Mucosa of descending colon (tissue), 3 donors: ENCODE results near the gene ANKRD44. TPM values are rescaled to one million over a fixed set of nuclear protein-coding genes. Genes with fewer than 3 reads are reported as not detected.
A peak's percentile ranks its signal among the peaks of the same experiment; 100 is the strongest.

Experiments
- ATAC-seq: fragments of 200-7000 bp; cut with Tn5 transposase; one replicate; pipeline ENCODE4 v1.9.1; 2020; ENCODE audit warnings: mild to moderate bottlenecking, moderate library complexity
- DNase-seq, 3 donors: peaks; one replicate each; pipeline ENCODE4 v3.0.0-alpha.2; 2020
- H3K36me3 ChIP-seq: fragments of 200-600 bp; one replicate; pipeline ENCODE4 v1.8.0; 2021; ENCODE audit warnings: low read depth, mild to moderate bottlenecking
- H3K4me1 ChIP-seq: fragments of 200-600 bp; one replicate; pipeline ENCODE4 v1.8.0; 2021; ENCODE audit warnings: low read depth, mild to moderate bottlenecking
- H3K4me3 ChIP-seq: fragments of 200-600 bp; one replicate; pipeline ENCODE4 v1.8.0; 2021; ENCODE audit warnings: mild to moderate bottlenecking
- H3K9me3 ChIP-seq: fragments of 200-600 bp; one replicate; pipeline ENCODE4 v1.8.0; 2021; ENCODE audit warnings: mild to moderate bottlenecking
- CTCF ChIP-seq: fragments of 200-600 bp; IDR thresholded peaks from one replicate; pipeline ENCODE4 v1.8.0; 2022; ENCODE audit warnings: antibody characterized with exemption, mild to moderate bottlenecking
- intact Hi-C, 2 donors: fragments of 100-400 bp; cut with DNase I in 1 of 2; cut with micrococcal nuclease in 1 of 2; formaldehyde crosslinking; loops; one replicate each; pipeline versions ENCODE4 v1.11.0 to v1.11.1; 2022; cut with DNase I, micrococcal nuclease
- total RNA-seq, 3 donors: library from RNA; stranded (reverse); fragmentation: NEBNext Ultra II Directional in 2 of 3; extraction: Animal tissue kit (Norgen Biotek cat#: 25700) in 2 of 3; gene quantifications; one replicate each; pipeline versions ENCODE4 v1.2.1 to v1.2.4, GENCODE V29; 2021 to 2023
- donor health status: DM: no; HTN: no; CAD: no; lungs with moderate emphysema.
- donor health status: DM: no; HTN: no; CAD: no.
- donor health status: DM: no; HTN: yes; CAD: no.

ANKRD44 gene
- total RNA-seq, 3 donors from 2014 or later: 9.7 to 25.7 (median 13.7) TPM

- Histone ChIP-seq H3K36me3 (no peaks in the 10 kb centered on the region), H3K9me3 (no peaks in the 10 kb centered on the region), H3K4me1 (peaks cover 16% of the 10 kb centered on the region), H3K4me3 (no peak overlapping the region)
- DNase-seq: no peak
- intact Hi-C loops: no loop called here
- no peak for TF ChIP-seq CTCF
- ATAC-seq: peak; percentile 4
Measured at GRCh38 chr2:197209246-197209645, 101.3 kb downstream of the ANKRD44 start.

- H3K36me3 ChIP-seq: no peaks in the 10 kb centered on the region
- TF ChIP-seq CTCF: no peak
- no peak overlapping the region for H3K4me3 ChIP-seq
- peaks cover 16% of the 10 kb centered on the region for H3K4me1 ChIP-seq
- peak; percentile 9 for ATAC-seq
- no peaks in the 10 kb centered on the region for H3K9me3 ChIP-seq
- DNase-seq: no peak
- intact Hi-C loops: no loop called here
Measured at GRCh38 chr2:197208841-197209240, 101.7 kb downstream of the ANKRD44 start.

- TF ChIP-seq CTCF: no peak
- H3K4me1 ChIP-seq: peaks cover 16% of the 10 kb centered on the region
- H3K9me3 ChIP-seq: no peaks in the 10 kb centered on the region
- DNase-seq (no peak), ATAC-seq (no peak)
- H3K36me3 ChIP-seq: no peaks in the 10 kb centered on the region
- H3K4me3 ChIP-seq: no peak overlapping the region
- intact Hi-C loops: no loop called here
Measured at GRCh38 chr2:197208024-197208423, 102.6 kb downstream of the ANKRD44 start.

GRCh38 chr2:197207598-197207997 lies 103.0 kb downstream of the ANKRD44 start:
- Histone ChIP-seq H3K4me3 (no peak overlapping the region), H3K9me3 (no peaks in the 10 kb centered on the region), H3K36me3 (no peaks in the 10 kb centered on the region), H3K4me1 (peaks cover 16% of the 10 kb centered on the region)
- no peak for ATAC-seq
- DNase-seq: no peak
- intact Hi-C loops: no loop called here
- no peak for TF ChIP-seq CTCF

GRCh38 chr2:197207106-197207505 lies 103.5 kb downstream of the ANKRD44 start:
- no peak for ATAC-seq
- no peak for TF ChIP-seq CTCF
- Histone ChIP-seq H3K36me3 (no peaks in the 10 kb centered on the region), H3K9me3 (no peaks in the 10 kb centered on the region), H3K4me1 (peaks cover 14% of the 10 kb centered on the region), H3K4me3 (no peak overlapping the region)
- no peak for DNase-seq
- intact Hi-C loops: no loop called here

- intact Hi-C loops: no loop called here
- H3K4me3 ChIP-seq: no peak overlapping the region
- H3K9me3 ChIP-seq: no peaks in the 10 kb centered on the region
- no peak for TF ChIP-seq CTCF
- DNase-seq: no peak
- no peaks in the 10 kb centered on the region for H3K36me3 ChIP-seq
- ATAC-seq: peak; percentile 77
- H3K4me1 ChIP-seq: peaks cover 6% of the 10 kb centered on the region
Measured at GRCh38 chr2:197205585-197206215, 104.9 kb downstream of the ANKRD44 start.
